CD8-positive, alpha-beta memory T cell (primary cell): ENCODE results near the gene NAGLU. TPM values are rescaled to one million over a fixed set of nuclear protein-coding genes. Genes with fewer than 3 reads are reported as not detected.

Experiments used
- CTCF ChIA-PET: fragments of 350-600 bp; sonication (Branson Sonifier 250); formaldehyde crosslinking; loops from one replicate; lab custom pipeline; 2021; ENCODE audit warnings: antibody characterized with exemption; lab: Charles Lee
- POLR2A ChIA-PET: fragments of 350-600 bp; sonication (Branson Sonifier 250); formaldehyde crosslinking; loops from one replicate; lab custom pipeline; 2021; ENCODE audit warnings: antibody characterized with exemption; lab: Charles Lee
- DNase-seq, 5 donors: peaks; one replicate each; pipeline versions ENCODE4 v3.0.0 to v3.0.0-alpha.2; 2020 to 2022; ENCODE audit warnings: mixed read lengths in 1 of 5
- H3K27ac ChIP-seq: one replicate; pipeline ENCODE4 v1.7.0; 2013; ENCODE audit warnings: low read depth, mild to moderate bottlenecking, low read length, moderate library complexity
- H3K27me3 ChIP-seq: 2 replicates; pipeline ENCODE4 v1.7.0; 2013; ENCODE audit warnings: low read length, mild to moderate bottlenecking; ENCODE audit not compliant: insufficient read depth, poor library complexity, severe bottlenecking
- H3K36me3 ChIP-seq: 2 replicates; pipeline ENCODE4 v1.7.0; 2013; ENCODE audit warnings: mild to moderate bottlenecking, low read length, moderate library complexity; ENCODE audit not compliant: insufficient read depth
- H3K4me1 ChIP-seq: 2 replicates; pipeline ENCODE4 v1.7.0; 2013; ENCODE audit warnings: mild to moderate bottlenecking, low read length, moderate library complexity; ENCODE audit not compliant: insufficient read depth
- H3K4me3 ChIP-seq: 2 replicates; pipeline ENCODE4 v1.7.0; 2013; ENCODE audit warnings: mild to moderate bottlenecking, low read length
- H3K9me3 ChIP-seq: 2 replicates; pipeline ENCODE4 v1.7.0; 2013; ENCODE audit warnings: mild to moderate bottlenecking, low read length
- H3K27ac Mint-ChIP-seq, 8 donors: one replicate each; pipeline ENCODE4 v1.8.0; 2020 to 2021; ENCODE audit warnings: mixed read lengths in 8 of 8, mild to moderate bottlenecking in 6 of 8, inconsistent platforms in 3 of 8, moderate library complexity in 3 of 8
- H3K27me3 Mint-ChIP-seq, 2 donors: one replicate each; pipeline ENCODE4 v1.8.0; 2020 to 2021; ENCODE audit warnings: mixed read lengths in 2 of 2, mild to moderate bottlenecking in 1 of 2, moderate library complexity in 1 of 2
- H3K36me3 Mint-ChIP-seq, 3 donors: one replicate each; pipeline ENCODE4 v1.8.0; 2020 to 2021; ENCODE audit warnings: mixed read lengths in 3 of 3, inconsistent platforms in 1 of 3, mild to moderate bottlenecking in 1 of 3
- H3K4me1 Mint-ChIP-seq, 3 donors: one replicate each; pipeline ENCODE4 v1.8.0; 2020 to 2021; ENCODE audit warnings: mixed read lengths in 3 of 3, inconsistent platforms in 1 of 3, mild to moderate bottlenecking in 1 of 3
- H3K4me3 Mint-ChIP-seq, 7 donors: one replicate each; pipeline ENCODE4 v1.8.0; 2020 to 2021; ENCODE audit warnings: mixed read lengths in 7 of 7, mild to moderate bottlenecking in 6 of 7, moderate library complexity in 4 of 7, inconsistent platforms in 2 of 7
- H3K9me3 Mint-ChIP-seq, 5 donors: one replicate each; pipeline ENCODE4 v1.8.0; 2020 to 2022; ENCODE audit warnings: mixed read lengths in 5 of 5, mild to moderate bottlenecking in 3 of 5, moderate library complexity in 2 of 5, inconsistent platforms in 1 of 5
- polyA plus RNA-seq: library from polyadenylated mRNA; unstranded; fragments of 300-500 nt; fragmentation: Illumina TruSeq; gene quantifications from one replicate; pipeline ENCODE4 v1.2.3, GENCODE V29; 2021
- total RNA-seq, 2 experiments: library from RNA; stranded (reverse); gene quantifications; one replicate each; pipeline ENCODE4 v1.2.3, GENCODE V29; 2021

The NAGLU gene
- total and polyA plus RNA-seq, 3 experiments from 2014 or later, result 15.8 to 17.4 (median 17.0) TPM

- Histone ChIP-seq H3K4me1 (peaks cover 4% of the 10 kb centered on the region), H3K36me3 (no peaks in the 10 kb centered on the region), H3K27me3 (no peaks in the 10 kb centered on the region), H3K9me3 (no peaks in the 10 kb centered on the region), H3K27ac (no peak overlapping the region), H3K4me3 (no peak overlapping the region)
- DNase-seq, result no peak
- Mint-ChIP-seq H3K27ac (no peak overlapping the region), H3K4me3 (no peak overlapping the region), H3K9me3 (no peaks in the 10 kb centered on the region), H3K36me3 (peaks cover 0 to 1% (median 0%) of the 10 kb centered on the region in 3 donors), H3K4me1 (peaks cover 6 to 20% (median 17%) of the 10 kb centered on the region in 3 donors), H3K27me3 (peaks cover 0 to 3% of the 10 kb centered on the region in 2 donors)
- CTCF ChIA-PET, result interaction anchor here (0.8 to 4.0 kb wide), 6 partner anchors 86 to 199 kb away, joined by 3 to 21 read pairs (median 4); no protein-coding TSS in a partner anchor
- POLR2A ChIA-PET, result interaction anchor here (1.4 kb wide), 1 partner anchor 9 kb away, joined by 3 read pairs; no protein-coding TSS in a partner anchor
These were observed 15.0 kb upstream of the NAGLU start for GRCh38 chr17:42521036-42521435.

GRCh38 chr17:42521666-42522262, 14.3 kb upstream of the NAGLU start:
- CTCF ChIA-PET, result interaction anchor here (0.8 to 2.3 kb wide), 2 partner anchors 93 to 116 kb away, joined by 3 to 7 read pairs; no protein-coding TSS in a partner anchor
- POLR2A ChIA-PET, result no interaction called here
- Histone ChIP-seq H3K4me1 (peaks cover 4% of the 10 kb centered on the region), H3K9me3 (no peaks in the 10 kb centered on the region), H3K4me3 (no peak overlapping the region), H3K27ac (no peak overlapping the region), H3K36me3 (no peaks in the 10 kb centered on the region), H3K27me3 (no peaks in the 10 kb centered on the region)
- DNase-seq, result no peak
- H3K4me1 Mint-ChIP-seq, result peaks cover 6 to 20% (median 17%) of the 10 kb centered on the region in 3 donors
- H3K27ac Mint-ChIP-seq, result no peak overlapping the region
- H3K27me3 Mint-ChIP-seq, result peaks cover 0 to 3% of the 10 kb centered on the region in 2 donors
- no peak overlapping the region for H3K4me3 Mint-ChIP-seq
- peaks cover 0 to 1% (median 0%) of the 10 kb centered on the region in 3 donors for H3K36me3 Mint-ChIP-seq
- H3K9me3 Mint-ChIP-seq, result no peaks in the 10 kb centered on the region

- Mint-ChIP-seq H3K36me3 (peaks cover 0 to 1% (median 0%) of the 10 kb centered on the region in 3 donors), H3K9me3 (no peaks in the 10 kb centered on the region), H3K4me1 (peaks cover 9 to 22% (median 19%) of the 10 kb centered on the region in 3 donors), H3K27me3 (peaks cover 0 to 3% of the 10 kb centered on the region in 2 donors), H3K4me3 (no peak overlapping the region), H3K27ac (no peak overlapping the region)
- Histone ChIP-seq H3K4me3 (no peak overlapping the region), H3K4me1 (peaks cover 1% of the 10 kb centered on the region), H3K27me3 (no peaks in the 10 kb centered on the region), H3K27ac (no peak overlapping the region), H3K36me3 (no peaks in the 10 kb centered on the region), H3K9me3 (no peaks in the 10 kb centered on the region)
- ChIA-PET POLR2A (no interaction called here), CTCF (no interaction called here)
- DNase-seq, result no peak
These were observed 13.7 kb upstream of the NAGLU start for GRCh38 chr17:42522263-42522790.

GRCh38 chr17:42522798-42523278, 13.2 kb upstream of the NAGLU start:
- peak overlapping the region in 1 of 8 donors; percentile 58 for H3K27ac Mint-ChIP-seq
- H3K9me3 ChIP-seq, result no peaks in the 10 kb centered on the region
- H3K27ac ChIP-seq, result no peak overlapping the region
- no peaks in the 10 kb centered on the region for H3K27me3 ChIP-seq
- no peaks in the 10 kb centered on the region for H3K9me3 Mint-ChIP-seq
- no peak overlapping the region for H3K4me3 Mint-ChIP-seq
- no peaks in the 10 kb centered on the region for H3K36me3 ChIP-seq
- CTCF ChIA-PET, result no interaction called here
- POLR2A ChIA-PET, result no interaction called here
- no peak for DNase-seq
- peaks cover 0 to 1% (median 0%) of the 10 kb centered on the region in 3 donors for H3K36me3 Mint-ChIP-seq
- no peaks in the 10 kb centered on the region for H3K4me1 ChIP-seq
- peaks cover 0 to 3% of the 10 kb centered on the region in 2 donors for H3K27me3 Mint-ChIP-seq
- H3K4me1 Mint-ChIP-seq, result peaks cover 10 to 19% (median 16%) of the 10 kb centered on the region in 3 donors
- no peak overlapping the region for H3K4me3 ChIP-seq

GRCh38 chr17:42525221-42525620, 10.8 kb upstream of the NAGLU start:
- Histone ChIP-seq H3K27me3 (no peaks in the 10 kb centered on the region), H3K4me3 (no peak overlapping the region), H3K27ac (no peak overlapping the region), H3K4me1 (peaks cover 18% of the 10 kb centered on the region), H3K9me3 (no peaks in the 10 kb centered on the region), H3K36me3 (no peaks in the 10 kb centered on the region)
- H3K27ac Mint-ChIP-seq, result no peak overlapping the region
- no peak for DNase-seq
- H3K4me1 Mint-ChIP-seq, result peaks cover 21 to 34% (median 27%) of the 10 kb centered on the region in 3 donors
- CTCF ChIA-PET, result interaction anchor here (1.6 to 2.1 kb wide), 2 partner anchors 11 to 119 kb away, joined by 4 to 9 read pairs; partner anchors contain the start of gene NAGLU
- H3K4me3 Mint-ChIP-seq, result no peak overlapping the region
- peaks cover 0 to 1% (median 0%) of the 10 kb centered on the region in 3 donors for H3K36me3 Mint-ChIP-seq
- peaks cover 0 to 3% of the 10 kb centered on the region in 2 donors for H3K27me3 Mint-ChIP-seq
- POLR2A ChIA-PET, result no interaction called here
- H3K9me3 Mint-ChIP-seq, result no peaks in the 10 kb centered on the region

- Histone ChIP-seq H3K27ac (no peak overlapping the region), H3K4me1 (peaks cover 26% of the 10 kb centered on the region), H3K4me3 (no peak overlapping the region), H3K9me3 (no peaks in the 10 kb centered on the region), H3K27me3 (no peaks in the 10 kb centered on the region), H3K36me3 (no peaks in the 10 kb centered on the region)
- Mint-ChIP-seq H3K27me3 (peaks cover 0 to 3% of the 10 kb centered on the region in 2 donors), H3K4me1 (peaks cover 29 to 42% (median 35%) of the 10 kb centered on the region in 3 donors), H3K9me3 (no peaks in the 10 kb centered on the region), H3K36me3 (peaks cover 0 to 1% (median 0%) of the 10 kb centered on the region in 3 donors), H3K27ac (no peak overlapping the region), H3K4me3 (no peak overlapping the region)
- ChIA-PET CTCF (interaction anchor here (1.4 to 2.1 kb wide), 4 partner anchors 10 to 147 kb away, joined by 3 to 9 read pairs (median 4); partner anchors contain the start of gene NAGLU), POLR2A (no interaction called here)
- no peak for DNase-seq
These were observed 10.0 kb upstream of the NAGLU start for GRCh38 chr17:42526031-42526444.

GRCh38 chr17:42527932-42528331, 8.1 kb upstream of the NAGLU start:
- H3K36me3 ChIP-seq, result no peaks in the 10 kb centered on the region
- peaks cover 34% of the 10 kb centered on the region for H3K4me1 ChIP-seq
- peaks cover 37 to 55% (median 44%) of the 10 kb centered on the region in 3 donors for H3K4me1 Mint-ChIP-seq
- H3K4me3 ChIP-seq, result no peak overlapping the region
- H3K27ac Mint-ChIP-seq, result no peak overlapping the region
- peaks cover 0 to 3% of the 10 kb centered on the region in 2 donors for H3K27me3 Mint-ChIP-seq
- CTCF ChIA-PET, result interaction anchor here (0.6 to 2.4 kb wide), 23 partner anchors 8 to 347 kb away, joined by 3 to 10 read pairs (median 4); partner anchors contain the start of genes CAVIN1, HCRT, KCNH4 and NAGLU
- DNase-seq, result no peak
- H3K4me3 Mint-ChIP-seq, result no peak overlapping the region
- no peaks in the 10 kb centered on the region for H3K27me3 ChIP-seq
- H3K9me3 ChIP-seq, result no peaks in the 10 kb centered on the region
- H3K9me3 Mint-ChIP-seq, result no peaks in the 10 kb centered on the region
- H3K36me3 Mint-ChIP-seq, result no peaks in the 10 kb centered on the region
- POLR2A ChIA-PET, result no interaction called here
- H3K27ac ChIP-seq, result no peak overlapping the region
